ENCODE data around the gene CHD5. TPM values are rescaled to one million over a fixed set of nuclear protein-coding genes. Genes with fewer than 3 reads are reported as not detected.

CHD5 gene
- total RNA-seq, 4 donors from 2014 or later, result 0.04 to 0.36 (median 0.13) TPM; not detected in 1

DNA sequence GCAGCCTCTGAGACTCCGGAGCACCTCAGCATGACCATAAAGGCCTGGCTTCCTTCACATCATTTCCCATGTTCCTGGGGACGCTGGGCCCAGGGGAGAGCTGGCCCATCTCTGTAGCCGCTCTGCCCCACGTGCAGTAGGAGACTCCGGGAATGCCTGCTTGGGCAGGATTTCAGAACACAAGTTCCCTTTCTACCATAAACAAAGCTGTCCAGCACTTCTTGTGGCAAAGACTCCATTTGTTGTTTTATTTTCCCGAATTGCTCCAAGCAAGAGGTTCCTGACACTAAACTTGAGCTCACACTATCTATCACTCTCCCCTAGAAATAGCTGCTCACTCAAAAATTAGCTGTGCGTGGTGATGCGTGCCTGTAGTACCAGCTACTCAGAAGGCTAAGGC is 21.9 kb downstream of the CHD5 start:
- TF ChIP-seq EP300 (IDR thresholded peaks at IDR 0.05) (no peak), POLR2AphosphoS5 (IDR thresholded peaks at IDR 0.05) (no peak), POLR2A (IDR thresholded peaks at IDR 0.05) (no peak)
- TF ChIP-seq, protein P1, sequence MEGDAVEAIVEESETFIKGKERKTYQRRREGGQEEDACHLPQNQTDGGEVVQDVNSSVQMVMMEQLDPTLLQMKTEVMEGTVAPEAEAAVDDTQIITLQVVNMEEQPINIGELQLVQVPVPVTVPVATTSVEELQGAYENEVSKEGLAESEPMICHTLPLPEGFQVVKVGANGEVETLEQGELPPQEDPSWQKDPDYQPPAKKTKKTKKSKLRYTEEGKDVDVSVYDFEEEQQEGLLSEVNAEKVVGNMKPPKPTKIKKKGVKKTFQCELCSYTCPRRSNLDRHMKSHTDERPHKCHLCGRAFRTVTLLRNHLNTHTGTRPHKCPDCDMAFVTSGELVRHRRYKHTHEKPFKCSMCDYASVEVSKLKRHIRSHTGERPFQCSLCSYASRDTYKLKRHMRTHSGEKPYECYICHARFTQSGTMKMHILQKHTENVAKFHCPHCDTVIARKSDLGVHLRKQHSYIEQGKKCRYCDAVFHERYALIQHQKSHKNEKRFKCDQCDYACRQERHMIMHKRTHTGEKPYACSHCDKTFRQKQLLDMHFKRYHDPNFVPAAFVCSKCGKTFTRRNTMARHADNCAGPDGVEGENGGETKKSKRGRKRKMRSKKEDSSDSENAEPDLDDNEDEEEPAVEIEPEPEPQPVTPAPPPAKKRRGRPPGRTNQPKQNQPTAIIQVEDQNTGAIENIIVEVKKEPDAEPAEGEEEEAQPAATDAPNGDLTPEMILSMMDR (IDR thresholded peaks at IDR 0.05), result no peak
- Histone ChIP-seq H3K9me3 (no peaks in the 10 kb centered on the region), H3K27me3 (peaks cover 31% of the 10 kb centered on the region), H3K4me1 (peaks cover 17% of the 10 kb centered on the region), H3K27ac (no peak overlapping the region), H3K4me3 (no peak overlapping the region), H3K36me3 (no peaks in the 10 kb centered on the region)
- 50% methylated on average over 8 of the region's 8 CpGs for WGBS
- no peak for DNase-seq (ENCODE audit: low spot score in 2 of 2)

DNA sequence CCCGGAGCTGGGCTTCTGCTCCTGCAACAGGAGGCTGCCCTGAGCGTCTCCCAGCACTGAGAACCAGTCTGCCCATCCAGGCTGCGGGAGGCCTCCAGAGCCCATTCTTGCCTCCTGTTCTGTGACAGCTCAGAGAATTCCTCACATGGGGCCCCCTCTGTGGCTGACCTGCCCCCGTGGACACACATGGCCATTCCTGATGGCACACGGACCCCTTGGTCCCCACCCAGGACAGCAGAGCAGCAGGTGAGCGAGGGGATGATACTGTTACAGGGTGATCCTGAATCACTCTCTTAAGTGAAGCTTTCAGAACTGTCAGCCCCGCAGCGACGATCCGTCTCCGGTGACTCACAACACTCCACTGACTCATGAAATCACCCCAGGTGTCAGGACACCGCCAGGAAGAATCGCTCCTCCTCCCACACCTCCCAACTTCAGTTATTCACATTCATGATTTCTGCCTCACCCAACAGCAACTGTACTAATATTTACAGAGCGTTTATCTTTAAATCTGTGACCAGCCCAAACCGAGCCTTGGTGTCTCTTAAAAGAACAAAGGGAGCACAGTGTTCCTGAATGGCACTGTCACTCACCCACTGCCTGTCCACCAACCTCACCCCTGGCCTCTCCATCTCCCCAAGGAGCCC is 22.5 kb downstream of the CHD5 start:
- WGBS, result 37% methylated on average over 14 of the region's 15 CpGs
- peaks cover 25% of the 10 kb centered on the region for H3K27me3 ChIP-seq
- TF ChIP-seq POLR2AphosphoS5 (IDR thresholded peaks at IDR 0.05) (no peak), POLR2A (IDR thresholded peaks at IDR 0.05) (no peak), EP300 (IDR thresholded peaks at IDR 0.05) (no peak)
- TF ChIP-seq, protein P1 (IDR thresholded peaks at IDR 0.05), result no peak

DNA sequence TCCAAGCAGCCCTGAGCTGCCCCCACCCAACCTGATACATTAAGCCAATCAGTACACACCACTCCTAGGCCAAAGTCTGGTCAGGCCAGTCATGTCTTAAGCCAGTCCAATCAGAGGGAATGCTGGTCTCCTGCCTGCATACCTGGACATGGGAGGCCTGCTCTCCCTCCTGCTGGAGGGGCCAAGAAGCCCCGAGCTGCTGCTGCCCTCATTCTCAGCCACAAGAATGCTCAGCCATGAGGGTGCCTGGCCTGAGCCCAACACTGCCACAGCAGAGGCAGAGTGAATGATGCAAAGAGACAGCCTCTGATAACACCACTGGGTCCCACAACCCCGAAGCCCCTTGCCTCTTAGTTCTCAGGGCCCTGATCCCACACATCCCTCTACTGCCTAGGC is 23.0 kb downstream of the CHD5 start:
- DNase-seq (ENCODE audit: low spot score in 2 of 2), result no peak
- H3K36me3 ChIP-seq, result no peaks in the 10 kb centered on the region
- WGBS, result 67% methylated on average over 2 of the region's 2 CpGs
- no peak overlapping the region for H3K4me3 ChIP-seq
- peaks cover 23% of the 10 kb centered on the region for H3K27me3 ChIP-seq
- peaks cover 17% of the 10 kb centered on the region for H3K4me1 ChIP-seq
- no peak for TF ChIP-seq POLR2A (IDR thresholded peaks at IDR 0.05)
- no peak for TF ChIP-seq POLR2AphosphoS5 (IDR thresholded peaks at IDR 0.05)
- TF ChIP-seq EP300 (IDR thresholded peaks at IDR 0.05), result no peak
- TF ChIP-seq, protein P1 (IDR thresholded peaks at IDR 0.05), result no peak
- no peak overlapping the region for H3K27ac ChIP-seq
- no peaks in the 10 kb centered on the region for H3K9me3 ChIP-seq

More for the DNA sequence above, 22.5 kb downstream of the CHD5 start:
- peaks cover 17% of the 10 kb centered on the region for H3K4me1 ChIP-seq
- H3K36me3 ChIP-seq, result no peaks in the 10 kb centered on the region
- no peak for DNase-seq (ENCODE audit: low spot score in 2 of 2)
- no peak overlapping the region for H3K4me3 ChIP-seq
- H3K9me3 ChIP-seq, result no peaks in the 10 kb centered on the region
- H3K27ac ChIP-seq, result no peak overlapping the region

DNA sequence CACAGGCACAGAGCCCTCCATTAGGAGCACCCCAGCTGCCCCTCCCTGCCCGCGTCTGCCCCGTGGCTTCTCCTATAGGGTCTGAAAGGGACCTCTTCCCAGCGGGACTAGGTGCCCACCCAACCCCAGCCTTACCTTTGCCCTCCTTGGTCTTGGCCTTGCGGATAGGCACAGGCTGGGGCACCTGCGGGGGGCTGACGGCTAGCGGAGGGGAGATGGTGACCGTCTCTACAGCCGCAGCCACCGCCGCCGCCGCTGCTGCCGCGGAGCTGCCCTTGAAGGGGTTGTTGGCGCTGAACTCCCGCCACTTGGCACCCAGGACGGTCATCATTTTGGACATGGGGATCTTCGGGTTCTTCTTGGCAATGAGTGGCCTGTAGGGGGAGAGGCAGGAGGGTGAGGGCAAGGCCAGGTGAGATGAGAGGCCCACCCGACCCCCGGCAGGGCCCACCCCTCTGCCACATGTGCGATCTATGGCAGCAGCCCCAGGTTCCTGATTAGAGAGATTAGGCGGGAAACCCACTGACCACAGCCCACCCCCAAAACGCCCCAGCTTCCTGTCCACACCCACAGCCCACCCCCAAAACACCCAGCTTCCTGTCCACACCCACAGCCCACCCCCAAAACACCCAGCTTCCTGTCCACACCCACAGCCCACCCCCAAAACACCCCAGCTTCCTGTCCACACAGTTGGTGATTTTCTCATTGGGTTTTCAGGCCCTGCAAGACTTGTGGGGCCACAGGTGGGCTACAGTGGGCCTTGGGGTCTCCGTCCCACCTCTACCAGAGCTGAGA is 25.4 kb downstream of the CHD5 start:
- no peaks in the 10 kb centered on the region for H3K36me3 ChIP-seq
- no peaks in the 10 kb centered on the region for H3K9me3 ChIP-seq
- TF ChIP-seq, protein P1 (IDR thresholded peaks at IDR 0.05), result no peak
- TF ChIP-seq EP300 (IDR thresholded peaks at IDR 0.05), result no peak
- TF ChIP-seq POLR2A (IDR thresholded peaks at IDR 0.05), result no peak
- TF ChIP-seq POLR2AphosphoS5 (IDR thresholded peaks at IDR 0.05), result no peak
- 70% methylated on average over 7 of the region's 26 CpGs for WGBS
- H3K4me3 ChIP-seq, result no peak overlapping the region
- no peak for DNase-seq (ENCODE audit: low spot score in 2 of 2)
- peaks cover 14% of the 10 kb centered on the region for H3K27me3 ChIP-seq
- peaks cover 17% of the 10 kb centered on the region for H3K4me1 ChIP-seq
- H3K27ac ChIP-seq, result no peak overlapping the region

DNA sequence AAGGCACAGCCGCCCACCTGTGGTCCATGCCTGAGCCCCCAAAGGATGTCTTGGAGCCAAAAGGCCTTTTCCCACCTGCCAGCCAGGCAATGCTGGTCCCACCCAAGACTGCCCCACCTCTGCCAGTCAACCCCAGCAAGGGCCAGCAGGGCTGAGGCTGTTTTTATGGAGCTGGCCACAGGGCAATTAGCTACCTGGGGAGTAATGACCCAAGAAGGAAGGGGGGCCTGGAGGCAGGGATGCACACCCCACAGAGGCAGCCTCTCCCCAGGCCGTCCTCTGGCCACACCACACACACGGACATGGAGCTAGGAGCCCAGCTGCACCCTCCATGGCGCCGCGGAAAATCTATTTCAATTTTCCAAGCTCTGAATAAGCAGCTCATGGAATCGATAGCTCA is 27.2 kb downstream of the CHD5 start:
- no peak for DNase-seq (ENCODE audit: low spot score in 2 of 2)
- H3K4me3 ChIP-seq, result no peak overlapping the region
- peaks cover 28% of the 10 kb centered on the region for H3K27me3 ChIP-seq
- no peaks in the 10 kb centered on the region for H3K9me3 ChIP-seq
- H3K4me1 ChIP-seq, result peaks cover 21% of the 10 kb centered on the region
- H3K27ac ChIP-seq, result no peak overlapping the region
- no peak for TF ChIP-seq POLR2AphosphoS5 (IDR thresholded peaks at IDR 0.05)
- no peak for TF ChIP-seq POLR2A (IDR thresholded peaks at IDR 0.05)
- TF ChIP-seq EP300 (IDR thresholded peaks at IDR 0.05), result no peak
- TF ChIP-seq, protein P1 (IDR thresholded peaks at IDR 0.05), result no peak
- H3K36me3 ChIP-seq, result no peaks in the 10 kb centered on the region
- WGBS, result 77% methylated on average over 7 of the region's 7 CpGs
